HG02588 (cell line): ENCODE results near the gene PPP3CA.
A peak's percentile ranks its signal among the peaks of the same experiment; 100 is the strongest.
"Not testable (repeated sequence)": the region's sequence is repeated elsewhere in the genome, so short reads cannot be mapped to it uniquely, and the experiment has no call there.

Source experiments
- ATAC-seq: cut with Tn5 transposase; IDR thresholded peaks from one replicate; pipeline ENCODE4 v1.9.1; 2021; ENCODE audit warnings: mild to moderate bottlenecking, moderate library complexity; ENCODE audit not compliant: unreplicated experiment

Gene PPP3CA

DNA sequence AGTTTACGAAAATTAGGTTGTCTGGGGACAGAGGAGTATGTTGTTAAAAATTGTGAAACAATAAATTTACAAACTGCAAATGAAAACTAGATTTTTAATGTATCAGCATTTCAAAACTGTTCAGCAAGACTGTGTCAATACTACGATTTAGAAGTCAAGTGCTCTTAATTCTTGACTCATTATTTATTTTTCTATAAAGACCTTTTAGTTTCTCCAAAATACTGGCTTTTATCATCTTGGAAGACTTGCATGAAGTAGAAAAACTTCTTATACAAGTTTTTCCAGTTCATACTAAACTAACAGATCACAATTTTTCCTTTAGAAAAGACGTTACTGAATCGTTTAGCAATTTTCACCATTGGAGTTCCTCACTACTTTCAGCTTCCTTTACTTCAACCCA, 231.4 kb downstream of the PPP3CA start:
- no peak for ATAC-seq

GRCh38 chr4:101114936-101115372, 232.4 kb downstream of the PPP3CA start:
- no peak for ATAC-seq

DNA sequence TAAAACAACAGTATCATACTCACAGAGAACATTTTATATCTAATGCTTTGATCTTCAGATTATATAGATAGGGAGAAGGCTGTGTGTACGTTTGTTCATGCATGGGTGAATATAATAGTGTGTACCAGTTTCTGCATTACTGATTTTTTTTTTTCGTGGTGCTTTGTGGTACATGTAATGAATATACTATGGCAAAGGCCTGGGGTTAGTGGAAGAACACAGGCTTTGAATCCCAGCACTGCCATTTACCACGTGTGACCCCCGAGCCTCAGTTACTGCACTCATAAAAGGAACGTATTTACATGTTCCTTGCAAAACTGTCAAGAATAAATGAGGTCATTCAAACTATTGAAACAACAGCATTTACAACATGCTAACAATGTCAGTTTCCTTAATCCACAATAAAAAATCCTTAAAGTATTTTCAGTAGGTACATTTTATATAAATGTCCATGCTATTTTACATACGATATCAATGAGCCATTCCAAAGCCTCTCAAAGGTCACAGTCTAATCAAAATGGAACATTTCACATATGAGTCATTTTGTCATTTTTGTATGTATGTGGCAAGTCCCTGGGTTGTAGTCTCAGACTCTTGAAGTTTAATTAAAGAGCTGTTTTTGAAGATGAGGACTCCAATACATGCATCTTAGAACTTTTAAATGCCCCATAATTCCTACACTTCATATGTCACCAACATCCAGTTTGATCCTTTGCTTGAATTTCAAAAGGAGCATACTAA, 242.8 kb downstream of the PPP3CA start:
- peak; percentile 48 for ATAC-seq

GRCh38 chr4:101103381-101104142, 243.8 kb downstream of the PPP3CA start:
- peak; percentile 78 for ATAC-seq

DNA sequence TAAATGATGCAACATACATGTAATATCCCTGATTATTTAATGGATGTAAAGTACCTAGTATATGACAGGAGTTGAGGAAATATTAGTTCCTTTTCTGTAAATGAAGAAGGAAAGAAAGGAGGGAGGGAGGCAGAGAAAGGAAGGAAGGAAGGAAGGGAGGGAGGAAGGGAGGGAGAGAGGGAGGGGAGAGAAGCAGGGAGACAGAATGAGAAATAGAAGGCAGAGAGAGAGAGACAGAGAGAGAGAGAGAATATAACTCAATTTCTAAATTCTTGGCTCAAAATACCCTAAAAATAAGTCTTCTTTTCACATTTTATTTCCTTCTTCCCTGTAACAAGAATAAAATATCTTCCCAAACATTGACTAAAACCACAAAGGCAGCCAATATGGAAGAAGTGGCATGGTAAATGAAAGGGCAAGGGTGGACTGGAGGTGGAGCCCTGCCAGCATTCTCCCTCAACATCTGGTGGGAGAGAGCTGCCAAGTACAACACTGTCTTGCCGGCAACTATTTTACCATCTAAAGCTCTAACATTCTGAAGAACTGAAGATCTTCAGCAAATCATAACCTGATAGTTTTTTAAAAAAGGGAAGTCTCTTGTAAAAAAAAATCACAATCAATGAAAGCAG, 245.1 kb downstream of the PPP3CA start:
- no peak for ATAC-seq

DNA sequence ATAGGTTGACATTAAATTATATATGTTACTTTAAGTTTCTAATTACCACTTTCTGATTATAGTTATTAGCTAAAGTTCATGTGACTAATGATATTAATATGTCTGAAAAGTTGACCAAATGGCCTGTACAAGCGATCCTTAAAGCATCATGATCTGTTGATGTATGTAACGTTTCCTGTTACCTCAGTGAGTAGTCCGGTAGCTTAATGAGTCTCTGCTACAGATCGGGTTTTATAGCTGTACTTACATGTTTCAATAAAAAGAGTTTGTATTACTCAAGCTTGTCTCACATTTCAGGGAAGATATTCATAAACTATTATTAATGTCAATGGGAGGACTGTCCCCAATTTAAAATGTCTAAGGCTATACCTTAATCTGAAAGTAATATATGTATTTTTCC, 246.3 kb downstream of the PPP3CA start:
- ATAC-seq = no peak

- ATAC-seq = no peak
These were observed 248.5 kb downstream of the PPP3CA start for GRCh38 chr4:101098666-101099400.

DNA sequence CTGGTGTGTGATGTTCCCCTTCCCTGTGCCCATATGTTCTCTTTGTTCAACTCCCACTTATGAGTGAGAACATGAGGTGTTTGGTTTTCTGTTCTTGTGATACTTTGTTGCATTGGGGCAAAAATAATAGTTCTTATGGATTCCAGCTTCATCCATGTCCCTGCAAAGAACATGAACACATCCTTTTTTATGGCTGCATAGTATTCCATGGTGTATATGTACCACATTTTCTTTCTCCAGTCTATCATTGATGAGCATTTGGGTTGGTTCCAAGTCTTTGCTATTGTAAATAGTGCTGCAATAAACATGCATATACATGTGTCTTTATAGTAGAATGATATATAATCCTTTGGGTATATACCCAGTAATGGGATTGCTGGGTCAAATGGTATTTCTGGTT, 254.7 kb downstream of the PPP3CA start:
- ATAC-seq = not testable (repeated sequence)

DNA sequence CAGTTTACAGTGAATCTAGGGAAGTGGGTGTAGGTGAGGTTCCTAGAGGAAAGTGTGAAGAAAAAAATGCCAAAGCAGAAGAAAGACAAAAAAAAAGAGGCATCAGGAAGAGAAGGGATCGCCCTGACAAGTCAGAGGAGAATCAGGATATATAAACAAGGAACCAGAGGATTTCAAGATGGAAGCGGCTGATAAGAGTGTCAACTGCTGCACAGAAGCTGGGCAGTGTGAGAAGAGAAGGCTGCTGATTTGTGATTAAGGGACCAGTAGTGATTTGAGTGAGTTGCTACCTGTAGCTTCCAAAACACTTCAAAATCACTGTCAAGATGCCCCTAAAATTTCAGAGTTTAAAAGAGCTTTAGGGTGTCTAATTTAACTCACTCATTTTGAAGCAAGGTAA, 258.2 kb downstream of the PPP3CA start:
- ATAC-seq = no peak

- no peak for ATAC-seq
These were observed 260.3 kb downstream of the PPP3CA start for GRCh38 chr4:101086801-101087586.

DNA sequence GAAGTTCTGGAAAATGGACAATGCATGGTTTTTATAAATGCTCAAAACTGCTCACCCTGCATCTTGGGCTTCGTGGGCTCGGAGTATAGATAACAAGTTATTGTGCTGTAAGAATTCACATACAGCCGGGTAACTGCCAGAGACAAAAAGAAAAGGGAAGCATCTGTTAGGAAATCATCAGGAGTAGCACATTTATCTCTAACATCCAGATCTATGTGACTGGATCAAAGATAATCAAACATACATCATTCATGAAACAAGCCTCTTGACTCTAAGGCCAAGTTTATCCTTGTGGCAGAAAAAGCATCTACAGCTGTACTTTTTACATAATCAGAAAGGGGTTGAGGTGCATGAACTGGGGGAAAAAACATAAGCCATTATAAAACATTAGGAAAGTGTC, 264.2 kb downstream of the PPP3CA start:
- no peak for ATAC-seq

- no peak for ATAC-seq
These were observed 265.5 kb downstream of the PPP3CA start for GRCh38 chr4:101081695-101082369.

DNA sequence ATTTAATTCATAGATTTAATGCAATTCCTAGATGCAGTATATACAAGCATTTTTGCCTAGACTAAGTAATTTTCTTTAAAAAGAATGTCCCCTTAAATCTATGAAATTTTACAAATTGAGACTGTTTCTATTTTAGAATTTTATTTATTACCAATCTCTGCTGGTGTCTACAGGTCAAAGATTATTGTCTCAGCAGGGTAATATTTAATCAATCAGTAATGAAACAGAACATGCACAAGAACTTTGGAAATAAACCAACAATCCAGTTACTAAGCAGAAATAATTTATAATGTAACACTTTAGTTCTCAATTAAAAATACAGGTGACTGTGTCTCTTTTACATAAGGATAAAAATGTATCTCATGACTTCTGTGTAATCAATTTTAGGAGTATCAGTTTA, 266.2 kb downstream of the PPP3CA start:
- ATAC-seq = no peak

DNA sequence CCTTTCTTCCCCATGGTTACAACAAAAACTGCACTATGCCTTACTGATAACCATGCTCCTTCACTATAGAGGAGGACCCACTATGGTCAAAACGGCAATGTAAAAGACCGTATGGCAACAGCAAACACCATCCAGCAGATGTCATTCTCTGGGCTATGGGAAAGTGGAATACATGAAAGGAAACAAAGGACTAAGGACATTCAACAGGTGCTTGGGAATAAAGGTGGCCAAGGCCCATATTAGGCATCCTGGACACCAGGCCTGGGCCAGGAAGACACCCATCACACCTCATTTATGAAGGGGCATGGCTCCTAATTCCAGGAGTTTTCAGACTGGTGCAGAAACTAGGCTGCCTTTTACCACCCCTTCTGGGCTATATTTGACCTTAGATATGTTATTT, 268.4 kb downstream of the PPP3CA start:
- no peak for ATAC-seq

GRCh38 chr4:101076032-101076431, 271.3 kb downstream of the PPP3CA start:
- no peak for ATAC-seq

DNA sequence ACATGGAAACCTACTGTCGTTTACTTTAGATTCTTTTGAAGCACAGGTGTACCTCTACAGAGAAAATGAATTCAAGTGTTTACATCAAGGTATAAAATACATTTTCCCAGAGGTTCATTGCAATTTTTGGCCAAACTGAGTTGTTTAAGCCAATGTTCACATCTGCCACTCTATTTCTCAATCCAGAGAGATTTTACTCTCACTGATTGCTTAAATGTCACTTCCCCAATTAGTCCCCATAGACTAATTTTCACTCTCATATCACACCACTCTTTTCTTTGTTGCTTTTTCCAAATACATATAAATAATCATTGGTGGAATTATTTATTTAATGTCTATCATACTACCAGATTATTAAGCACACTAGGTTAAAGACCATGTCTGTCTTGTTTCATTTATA, 271.8 kb downstream of the PPP3CA start:
- no peak for ATAC-seq

GRCh38 chr4:101074326-101074725, 273.0 kb downstream of the PPP3CA start:
- no peak for ATAC-seq

DNA sequence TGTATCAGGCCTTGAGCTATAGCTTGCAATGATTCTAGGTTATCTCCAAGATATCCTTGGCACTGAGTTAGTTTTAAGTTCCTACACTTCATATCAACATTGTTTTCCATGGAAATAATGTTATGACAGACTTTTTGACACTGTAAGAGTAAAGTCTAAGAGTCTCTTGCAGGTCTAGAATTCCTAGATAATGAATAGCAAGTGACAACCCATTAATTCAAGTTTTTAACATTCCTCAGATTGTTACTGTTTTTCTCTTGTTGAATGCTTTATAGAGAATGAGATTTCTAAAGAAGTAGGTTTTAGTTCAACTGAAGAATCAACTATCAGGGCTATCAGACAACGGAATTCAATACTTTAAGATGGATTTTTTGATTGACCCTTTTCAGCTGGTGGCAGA, 276.1 kb downstream of the PPP3CA start:
- no peak for ATAC-seq

DNA sequence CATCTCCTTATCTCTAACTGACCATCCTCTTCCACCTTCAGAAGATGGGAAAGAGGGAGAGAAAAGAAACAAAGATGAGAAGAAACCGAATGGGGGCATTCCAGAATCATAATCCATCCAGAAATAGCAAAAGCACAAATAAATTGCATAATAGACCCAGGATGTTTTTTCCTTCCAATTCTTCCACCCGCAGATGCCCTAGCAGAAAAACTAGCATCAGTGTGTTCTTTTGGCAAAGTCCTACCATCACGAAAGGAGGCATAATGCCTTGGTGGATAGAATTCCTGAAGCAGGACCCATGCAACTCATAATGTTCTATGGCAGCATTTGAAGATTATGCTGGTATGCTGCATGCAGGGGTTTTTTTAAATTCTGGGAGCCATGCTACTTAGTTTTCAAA, 279.2 kb downstream of the PPP3CA start:
- ATAC-seq = no peak

GRCh38 chr4:101067383-101067782, 279.9 kb downstream of the PPP3CA start:
- ATAC-seq = no peak
